Right lobe of liver (tissue), 4 donors: ENCODE data around the gene HDAC7.

Experiments
- CTCF ChIP-seq, 4 donors: fragments of 200-600 bp in 3 of 4; fragments of 450-650 bp in 1 of 4; IDR thresholded peaks; one replicate each; pipeline versions ENCODE4 v1.5.1 to v1.8.0; 2016 to 2022; ENCODE audit warnings: antibody characterized with exemption in 4 of 4, mild to moderate bottlenecking in 2 of 4
- POLR2A ChIP-seq: fragments of 450-650 bp; IDR thresholded peaks from one replicate; pipeline ENCODE4 v1.6.1; 2017; ENCODE audit warnings: antibody characterized with exemption, mild to moderate bottlenecking
- donor health status: DM: no; HTN: no; CAD: no.
- donor health status: DM: no; HTN: no; CAD: no.
- donor health status: DM: no; HTN: yes; CAD: no.

- peak in 2 of 4 donors; percentile 5 to 26 for TF ChIP-seq CTCF (IDR thresholded peaks at IDR 0.05)
- TF ChIP-seq POLR2A: no peak
Measured at GRCh38 chr12:47801170-47801903, 18.4 kb downstream of the HDAC7 start.
